Fibroblast of pulmonary artery (primary cell): ENCODE results near the gene OGFOD2.

Experiments used
- DNase-seq: peaks from one replicate; pipeline ENCODE4 v3.0.0-alpha.2; 2010; ENCODE audit warnings: low read depth
- H3K4me3 ChIP-seq: replicated peaks from 2 replicates; pipeline ENCODE4 v1.5.1; 2011; ENCODE audit warnings: low read depth, mild to moderate bottlenecking, control low read depth, low read length, moderate library complexity
- CTCF ChIP-seq: IDR thresholded peaks from 2 replicates; pipeline ENCODE4 v1.5.1; 2011; ENCODE audit warnings: mild to moderate bottlenecking, control low read depth, low read length, inconsistent platforms; ENCODE audit errors: missing control alignments

The OGFOD2 gene

GRCh38 chr12:122994781-122995502, 19.9 kb downstream of the OGFOD2 start:
- no peak for TF ChIP-seq CTCF
- no peak for DNase-seq
- H3K4me3 ChIP-seq = no peak overlapping the region

- no peak for DNase-seq
- H3K4me3 ChIP-seq = no peak overlapping the region
- TF ChIP-seq CTCF = no peak
Measured at GRCh38 chr12:122995503-122996187, 20.6 kb downstream of the OGFOD2 start.

- no peak for TF ChIP-seq CTCF
- no peak for DNase-seq
- no peak overlapping the region for H3K4me3 ChIP-seq
Measured at GRCh38 chr12:122996188-122996601, 21.2 kb downstream of the OGFOD2 start.

- H3K4me3 ChIP-seq = no peak overlapping the region
- TF ChIP-seq CTCF = no peak
- no peak for DNase-seq
Measured at GRCh38 chr12:122996621-122997342, 21.7 kb downstream of the OGFOD2 start.

- TF ChIP-seq CTCF = no peak
- no peak for DNase-seq
- no peak overlapping the region for H3K4me3 ChIP-seq
Measured at GRCh38 chr12:122997343-122998250, 22.6 kb downstream of the OGFOD2 start.

- H3K4me3 ChIP-seq = no peak overlapping the region
- TF ChIP-seq CTCF = no peak
- DNase-seq = no peak
Measured at GRCh38 chr12:122998316-122998715, 23.3 kb downstream of the OGFOD2 start.
